H9 (cell line): ENCODE measurements around the gene PNMT. TPM values are rescaled to one million over a fixed set of nuclear protein-coding genes. Genes with fewer than 3 reads are reported as not detected.

Experiments used
- DNase-seq: peaks from one replicate; pipeline ENCODE4 v3.0.0-alpha.2; 2017
- H2AFZ ChIP-seq: one replicate; pipeline ENCODE4 v1.6.1; 2013; ENCODE audit warnings: mild to moderate bottlenecking, low read length, control low read depth, moderate library complexity
- H2AK5ac ChIP-seq: 2 replicates; pipeline ENCODE4 v1.6.1; 2013; ENCODE audit warnings: low read length, control low read depth, mixed read lengths; ENCODE audit not compliant: insufficient read length
- H2BK120ac ChIP-seq: one replicate; pipeline ENCODE4 v1.6.1; 2013; ENCODE audit warnings: low read depth, mild to moderate bottlenecking, low read length, control low read depth, inconsistent platforms; ENCODE audit not compliant: poor library complexity, severe bottlenecking
- H2BK12ac ChIP-seq: 2 replicates; pipeline ENCODE4 v1.6.1; 2013; ENCODE audit warnings: low read length, control low read depth, mixed read lengths, low read depth; ENCODE audit not compliant: insufficient read length
- H2BK15ac ChIP-seq: 2 replicates; pipeline ENCODE4 v1.6.1; 2013; ENCODE audit warnings: low read depth, low read length, control low read depth
- H2BK20ac ChIP-seq: one replicate; pipeline ENCODE4 v1.6.1; 2013; ENCODE audit warnings: low read depth, mild to moderate bottlenecking, low read length, control low read depth, inconsistent platforms; ENCODE audit not compliant: poor library complexity, severe bottlenecking
- H2BK5ac ChIP-seq: 2 replicates; pipeline ENCODE4 v1.6.1; 2013; ENCODE audit warnings: low read length, control low read depth, mixed read lengths; ENCODE audit not compliant: insufficient read length
- H3K14ac ChIP-seq: 2 replicates; pipeline ENCODE4 v1.6.1; 2013; ENCODE audit warnings: low read length, control low read depth; ENCODE audit not compliant: insufficient read depth
- H3K18ac ChIP-seq: 2 replicates; pipeline ENCODE4 v1.6.1; 2013; ENCODE audit warnings: low read depth, mild to moderate bottlenecking, mixed read lengths, low read length, control low read depth; ENCODE audit not compliant: insufficient read length
- H3K23ac ChIP-seq: 2 replicates; pipeline ENCODE4 v1.6.1; 2013; ENCODE audit warnings: low read length, control low read depth, mixed read lengths, low read depth; ENCODE audit not compliant: insufficient read length
- H3K23me2 ChIP-seq: 2 replicates; pipeline ENCODE4 v1.6.1; 2013; ENCODE audit warnings: low read depth, mild to moderate bottlenecking, mixed read lengths, low read length, control low read depth; ENCODE audit not compliant: insufficient read length, poor library complexity, severe bottlenecking
- H3K27ac ChIP-seq: 2 replicates; pipeline ENCODE4 v1.5.1; 2013; ENCODE audit warnings: low read length, control low read depth, mixed read lengths, low read depth; ENCODE audit not compliant: insufficient read length
- H3K27me3 ChIP-seq: 2 replicates; pipeline ENCODE4 v1.6.1; 2013; ENCODE audit warnings: low read length, control low read depth, inconsistent platforms; ENCODE audit not compliant: insufficient read depth
- H3K4ac ChIP-seq: 2 replicates; pipeline ENCODE4 v1.6.1; 2013; ENCODE audit warnings: low read depth, mild to moderate bottlenecking, control low read depth, inconsistent platforms, low read length, moderate library complexity
- H3K4me1 ChIP-seq: 2 replicates; pipeline ENCODE4 v1.6.1; 2013; ENCODE audit warnings: low read length, control low read depth, inconsistent platforms; ENCODE audit not compliant: insufficient read depth
- H3K4me2 ChIP-seq: 2 replicates; pipeline ENCODE4 v1.6.1; 2013; ENCODE audit warnings: low read length, control low read depth, mixed read lengths; ENCODE audit not compliant: insufficient read length, insufficient read depth
- H3K56ac ChIP-seq: 2 replicates; pipeline ENCODE4 v1.6.1; 2013; ENCODE audit warnings: low read depth, mild to moderate bottlenecking, mixed read lengths, low read length, control low read depth; ENCODE audit not compliant: insufficient read length
- H3K79me1 ChIP-seq: 2 replicates; pipeline ENCODE4 v1.6.1; 2013; ENCODE audit warnings: low read depth, mild to moderate bottlenecking, moderate library complexity, low read length, control low read depth, inconsistent platforms; ENCODE audit not compliant: insufficient read depth, poor library complexity, severe bottlenecking
- H3K79me2 ChIP-seq: 2 replicates; pipeline ENCODE4 v1.6.1; 2013; ENCODE audit warnings: low read length, control low read depth, inconsistent platforms; ENCODE audit not compliant: insufficient read depth
- H3K9ac ChIP-seq: 2 replicates; pipeline ENCODE4 v1.6.1; 2013; ENCODE audit warnings: low read length, control low read depth, mixed read lengths; ENCODE audit not compliant: insufficient read length; ENCODE audit errors: extremely low read depth
- H3K9me3 ChIP-seq: one replicate; pipeline ENCODE4 v1.6.1; 2013; ENCODE audit warnings: low read depth, low read length, inconsistent platforms; ENCODE audit not compliant: control insufficient read depth
- H3T11ph ChIP-seq: one replicate; pipeline ENCODE4 v1.6.1; 2013; ENCODE audit warnings: mild to moderate bottlenecking, low read length, control low read depth, inconsistent platforms
- H4K20me1 ChIP-seq: one replicate; pipeline ENCODE4 v1.6.1; 2013; ENCODE audit not compliant: control insufficient read depth, insufficient read length, insufficient read depth
- H4K5ac ChIP-seq: 2 replicates; pipeline ENCODE4 v1.6.1; 2013; ENCODE audit warnings: low read depth, mild to moderate bottlenecking, mixed read lengths, low read length, control low read depth; ENCODE audit not compliant: insufficient read length
- H4K8ac ChIP-seq: replicated peaks from 2 replicates; pipeline ENCODE4 v1.6.1; 2013; ENCODE audit warnings: low read length, control low read depth, mixed read lengths, low read depth; ENCODE audit not compliant: insufficient read length
- H4K91ac ChIP-seq: 2 replicates; pipeline ENCODE4 v1.6.1; 2013; ENCODE audit warnings: low read depth, mild to moderate bottlenecking, moderate library complexity, mixed read lengths, low read length, control low read depth; ENCODE audit not compliant: insufficient read length
- H3K27ac Mint-ChIP-seq, 3 experiments: 2 replicates in 2 of 3; 3 replicates in 1 of 3; pipeline ENCODE4 v1.8.0; 2020 to 2021; ENCODE audit warnings: mixed read lengths in 3 of 3, mild to moderate bottlenecking in 1 of 3, moderate library complexity in 1 of 3
- H3K27me3 Mint-ChIP-seq: 2 replicates; pipeline ENCODE4 v1.8.0; 2021; ENCODE audit warnings: low read depth, mild to moderate bottlenecking, moderate library complexity, mixed read lengths
- H3K36me3 Mint-ChIP-seq, 3 experiments: 2 replicates in 2 of 3; 3 replicates in 1 of 3; pipeline ENCODE4 v1.8.0; 2020 to 2021; ENCODE audit warnings: low read depth in 3 of 3, mixed read lengths in 3 of 3; ENCODE audit not compliant: insufficient read depth in 1 of 3
- H3K4me1 Mint-ChIP-seq, 2 experiments: 2 replicates each; pipeline ENCODE4 v1.8.0; 2020; ENCODE audit warnings: mixed read lengths in 2 of 2
- H3K4me3 Mint-ChIP-seq, 2 experiments: 2 replicates in 1 of 2; 3 replicates in 1 of 2; pipeline ENCODE4 v1.8.0; 2020 to 2021; ENCODE audit warnings: mild to moderate bottlenecking in 2 of 2, mixed read lengths in 2 of 2, moderate library complexity in 1 of 2
- H3K9me3 Mint-ChIP-seq, 2 experiments: 2 replicates in 1 of 2; 3 replicates in 1 of 2; pipeline ENCODE4 v1.8.0; 2020; ENCODE audit warnings: mild to moderate bottlenecking in 2 of 2, mixed read lengths in 2 of 2, moderate library complexity in 1 of 2
- CTCF ChIP-seq: fragments of 200-600 bp; sonication (generic); conservative IDR thresholded peaks from 3 replicates; pipeline ENCODE4 v1.8.0; 2021; ENCODE audit warnings: antibody characterized with exemption, mild to moderate bottlenecking
- WGBS: extraction: QIAGEN DNeasy Blood & Tissue Kit; methylation state at CpG from one replicate; pipeline ENCODE4 v1.1.7; 2013; ENCODE audit warnings: missing lambda C conversion rate, low lambda C conversion rate, mixed read lengths; ENCODE audit not compliant: insufficient read length; ENCODE audit errors: extremely low coverage; 5-methylcytosine and 5-hydroxymethylcytosine counted together
- total RNA-seq: library from RNA; stranded (reverse); gene quantifications from 2 replicates; pipeline ENCODE4 v1.2.1, GENCODE V29; 2021

PNMT gene
- total RNA-seq, 1 experiment from 2014 or later: 2.1 TPM

GRCh38 chr17:39706921-39707337 lies 38.7 kb downstream of the PNMT start:
- H3K4me1 Mint-ChIP-seq: peaks cover 38 to 41% of the 10 kb centered on the region in 2 experiments
- no peak for DNase-seq
- Histone ChIP-seq H3K23ac (no peak overlapping the region), H3K4me1 (peaks cover 8% of the 10 kb centered on the region), H3K18ac (no peak overlapping the region), H3K56ac (no peak overlapping the region), H3K79me1 (no peaks in the 10 kb centered on the region), H3K79me2 (peaks cover 39% of the 10 kb centered on the region; the same call in 1 of the 2 replicates), H2BK5ac (no peak overlapping the region), H4K91ac (no peak overlapping the region), H2AK5ac (no peak overlapping the region), H2BK12ac (no peak overlapping the region), H3K9ac (no peak overlapping the region), H3K27me3 (no peaks in the 10 kb centered on the region), H2BK15ac (no peak overlapping the region), H3T11ph (no peak overlapping the region), H3K27ac (no peak overlapping the region), H3K9me3 (no peaks in the 10 kb centered on the region), H3K14ac (no peak overlapping the region), H2BK20ac (no peak overlapping the region), H4K8ac (no peak overlapping the region), H4K20me1 (no peaks in the 10 kb centered on the region), H4K5ac (no peak overlapping the region), H2AFZ (no peak overlapping the region), H3K4ac (no peak overlapping the region), H2BK120ac (no peak overlapping the region), H3K23me2 (no peaks in the 10 kb centered on the region), H3K4me2 (no peak overlapping the region)
- H3K9me3 Mint-ChIP-seq: no peaks in the 10 kb centered on the region
- no peaks in the 10 kb centered on the region; the same call in 1 of the 2 replicates for H3K27me3 Mint-ChIP-seq
- TF ChIP-seq CTCF: no peak
- no CpG with 5 or more reads among the region's 7 CpGs for WGBS
- peaks cover 61 to 76% (median 64%) of the 10 kb centered on the region in 3 experiments for H3K36me3 Mint-ChIP-seq
- H3K4me3 Mint-ChIP-seq: peak overlapping the region in 1 of 2 experiments; percentile 11; a peak in 1 of 5 replicates
- H3K27ac Mint-ChIP-seq: peak overlapping the region; percentile 32 to 80 (median 77); a peak in 4 of 7 replicates
